Calu3 (cell line): ENCODE results near the gene GNB1L. TPM values are rescaled to one million over a fixed set of nuclear protein-coding genes. Genes with fewer than 3 reads are reported as not detected.
A peak's percentile ranks its signal among the peaks of the same experiment; 100 is the strongest.

Experiments used
- BruUV-seq: library from RNA; stranded (reverse); fragments of 400-500 nt; replicated peaks from 2 replicates; lab custom pipeline; 2021; lab: Mats Ljungman, UMichigan
- CTCF ChIA-PET: fragments of 300-600 bp; sonication (Branson Sonifier 250); formaldehyde crosslinking; loops from one replicate; lab custom pipeline; 2022; ENCODE audit warnings: antibody characterized with exemption; lab: Charles Lee
- DNase-seq: peaks from one replicate; pipeline ENCODE4 v3.0.0; 2022
- H3K27ac Mint-ChIP-seq: one replicate; pipeline ENCODE4 v1.8.0; 2022; ENCODE audit warnings: mixed read lengths; ENCODE audit not compliant: unreplicated experiment
- H3K27me3 Mint-ChIP-seq: one replicate; pipeline ENCODE4 v1.8.0; 2022; ENCODE audit warnings: mixed read lengths; ENCODE audit not compliant: unreplicated experiment
- H3K36me3 Mint-ChIP-seq: one replicate; pipeline ENCODE4 v1.8.0; 2022; ENCODE audit warnings: mild to moderate bottlenecking, moderate library complexity, mixed read lengths; ENCODE audit not compliant: insufficient read depth, unreplicated experiment
- H3K4me1 Mint-ChIP-seq: one replicate; pipeline ENCODE4 v1.8.0; 2022; ENCODE audit warnings: mild to moderate bottlenecking, low read depth, mixed read lengths; ENCODE audit not compliant: unreplicated experiment
- H3K4me3 Mint-ChIP-seq: one replicate; pipeline ENCODE4 v1.8.0; 2022; ENCODE audit warnings: mild to moderate bottlenecking, low read depth, moderate library complexity, mixed read lengths; ENCODE audit not compliant: unreplicated experiment
- H3K9me3 Mint-ChIP-seq: one replicate; pipeline ENCODE4 v1.8.0; 2022; ENCODE audit warnings: low read depth, mixed read lengths; ENCODE audit not compliant: unreplicated experiment
- CTCF ChIP-seq: fragments of 200-600 bp; IDR thresholded peaks from one replicate; pipeline ENCODE4 v1.8.0; 2022; ENCODE audit warnings: antibody characterized with exemption; ENCODE audit not compliant: unreplicated experiment
- intact Hi-C: fragments of 100-400 bp; cut with micrococcal nuclease; formaldehyde crosslinking; loops from one replicate; pipeline ENCODE4 v1.10.0; 2022; ENCODE audit not compliant: unreplicated experiment
- total RNA-seq: library from RNA; stranded (reverse); gene quantifications from 2 replicates; pipeline ENCODE4 v1.2.3, GENCODE V29; 2022

GNB1L gene
- total RNA-seq, 1 experiment from 2014 or later: 13.0 TPM

- no peak overlapping the region for H3K27ac Mint-ChIP-seq
- H3K27me3 Mint-ChIP-seq: peaks cover 72% of the 10 kb centered on the region
- DNase-seq: no peak
- H3K36me3 Mint-ChIP-seq: no peaks in the 10 kb centered on the region
- no TSS peak for BruUV-seq
- intact Hi-C loops: no loop called here
- H3K4me3 Mint-ChIP-seq: no peak overlapping the region
- no peak for TF ChIP-seq CTCF
- CTCF ChIA-PET: interaction anchor here (1.5 kb wide), 1 partner anchor 16 kb away, joined by 3 read pairs; no protein-coding TSS in a partner anchor
- H3K9me3 Mint-ChIP-seq: no peaks in the 10 kb centered on the region
- no peaks in the 10 kb centered on the region for H3K4me1 Mint-ChIP-seq
Measured at GRCh38 chr22:19772422-19772672, 82.3 kb downstream of the GNB1L start.

- TF ChIP-seq CTCF: no peak
- CTCF ChIA-PET: interaction anchor here (0.5 kb wide), 1 partner anchor 153 kb away, joined by 3 read pairs; no protein-coding TSS in a partner anchor
Measured at GRCh38 chr22:19770349-19771220, 84.1 kb downstream of the GNB1L start.

GRCh38 chr22:19769393-19769715 is 85.3 kb downstream of the GNB1L start:
- Mint-ChIP-seq H3K27ac (no peak overlapping the region), H3K36me3 (no peaks in the 10 kb centered on the region), H3K4me1 (no peaks in the 10 kb centered on the region), H3K27me3 (peaks cover 81% of the 10 kb centered on the region), H3K4me3 (no peak overlapping the region), H3K9me3 (no peaks in the 10 kb centered on the region)
- DNase-seq: no peak
- CTCF ChIA-PET: no interaction called here
- no TSS peak for BruUV-seq
- intact Hi-C loops: no loop called here
- no peak for TF ChIP-seq CTCF

More at GRCh38 chr22:19770349-19771220, 84.1 kb downstream of the GNB1L start:
- H3K36me3 Mint-ChIP-seq: no peaks in the 10 kb centered on the region
- BruUV-seq: no TSS peak
- H3K4me1 Mint-ChIP-seq: no peaks in the 10 kb centered on the region
- no peak overlapping the region for H3K4me3 Mint-ChIP-seq
- H3K27ac Mint-ChIP-seq: no peak overlapping the region
- no peak for DNase-seq
- peaks cover 78% of the 10 kb centered on the region for H3K27me3 Mint-ChIP-seq
- H3K9me3 Mint-ChIP-seq: no peaks in the 10 kb centered on the region
- intact Hi-C loops: no loop called here

- TF ChIP-seq CTCF: no peak
- intact Hi-C loops: no loop called here
- peak overlapping the region; percentile 70 for H3K4me3 Mint-ChIP-seq
- peaks cover 81% of the 10 kb centered on the region for H3K27me3 Mint-ChIP-seq
- H3K36me3 Mint-ChIP-seq: no peaks in the 10 kb centered on the region
- DNase-seq: no peak
- no peaks in the 10 kb centered on the region for H3K9me3 Mint-ChIP-seq
- no peaks in the 10 kb centered on the region for H3K4me1 Mint-ChIP-seq
- CTCF ChIA-PET: interaction anchor here (1.0 kb wide), 1 partner anchor 37 kb away, joined by 3 read pairs; no protein-coding TSS in a partner anchor
- no peak overlapping the region for H3K27ac Mint-ChIP-seq
- BruUV-seq: no TSS peak
Measured at GRCh38 chr22:19767427-19768341, 87.0 kb downstream of the GNB1L start.
